LNCaP clone FGC (cell line): Measurements from ENCODE around the gene GID8.
A peak's percentile ranks its signal among the peaks of the same experiment; 100 is the strongest.

Source experiments
- DNase-seq: peaks from one replicate; pipeline ENCODE4 v3.0.0-alpha.2; 2011; ENCODE audit warnings: low read depth
- H3K4me3 ChIP-seq: 2 replicates; pipeline ENCODE4 v1.5.1; 2011; ENCODE audit warnings: mild to moderate bottlenecking, low read depth, low read length, control low read depth
- TF ChIP-seq, protein P1 (sequence below): IDR thresholded peaks from 2 replicates; pipeline ENCODE4 v1.5.1; 2012; ENCODE audit warnings: mild to moderate bottlenecking; ENCODE audit not compliant: control insufficient read depth, insufficient read depth; ENCODE audit errors: extremely low read depth

The GID8 gene

DNA sequence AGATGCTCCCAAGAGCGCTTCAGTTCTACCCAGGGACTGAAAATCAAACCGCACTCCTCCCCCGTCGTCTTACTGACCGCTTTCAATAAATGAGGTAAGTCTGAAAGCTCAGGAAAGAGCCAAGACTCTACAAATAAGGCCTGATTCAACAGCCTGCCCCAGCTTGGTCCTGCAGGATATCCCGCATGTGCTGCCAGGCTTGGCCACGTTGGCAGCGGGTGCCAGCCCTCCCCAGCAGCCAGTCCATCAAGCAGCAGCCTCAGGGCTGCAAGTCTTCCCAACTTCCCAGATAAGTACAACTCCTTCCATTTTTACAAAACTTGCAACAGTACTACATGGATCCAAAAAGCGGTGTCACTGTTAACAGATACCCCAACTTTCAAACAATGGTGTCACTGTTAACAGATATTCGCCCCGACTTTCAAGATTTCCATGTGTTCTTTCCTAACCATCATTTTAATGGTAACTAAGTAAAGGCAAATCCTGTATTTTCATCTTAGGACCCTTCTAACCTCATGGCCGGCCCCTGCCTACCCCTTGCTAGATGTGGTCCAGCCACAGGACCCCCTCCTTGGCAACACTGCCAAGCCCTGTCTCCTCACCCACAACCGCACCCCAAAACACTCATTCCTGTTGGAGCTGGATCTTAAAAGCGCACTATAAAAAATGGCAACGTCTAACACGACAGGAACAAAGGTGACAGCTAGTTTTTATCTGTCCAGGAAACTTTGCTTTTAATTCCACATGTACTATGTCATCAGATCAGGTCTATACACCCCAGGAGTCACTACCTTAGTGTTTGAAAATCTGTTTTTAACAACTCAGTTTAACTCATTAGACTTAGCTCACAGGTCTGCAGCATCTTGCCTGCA is 39.6 kb upstream of the GID8 start:
- H3K4me3 ChIP-seq, result no peak overlapping the region
- TF ChIP-seq, protein P1, sequence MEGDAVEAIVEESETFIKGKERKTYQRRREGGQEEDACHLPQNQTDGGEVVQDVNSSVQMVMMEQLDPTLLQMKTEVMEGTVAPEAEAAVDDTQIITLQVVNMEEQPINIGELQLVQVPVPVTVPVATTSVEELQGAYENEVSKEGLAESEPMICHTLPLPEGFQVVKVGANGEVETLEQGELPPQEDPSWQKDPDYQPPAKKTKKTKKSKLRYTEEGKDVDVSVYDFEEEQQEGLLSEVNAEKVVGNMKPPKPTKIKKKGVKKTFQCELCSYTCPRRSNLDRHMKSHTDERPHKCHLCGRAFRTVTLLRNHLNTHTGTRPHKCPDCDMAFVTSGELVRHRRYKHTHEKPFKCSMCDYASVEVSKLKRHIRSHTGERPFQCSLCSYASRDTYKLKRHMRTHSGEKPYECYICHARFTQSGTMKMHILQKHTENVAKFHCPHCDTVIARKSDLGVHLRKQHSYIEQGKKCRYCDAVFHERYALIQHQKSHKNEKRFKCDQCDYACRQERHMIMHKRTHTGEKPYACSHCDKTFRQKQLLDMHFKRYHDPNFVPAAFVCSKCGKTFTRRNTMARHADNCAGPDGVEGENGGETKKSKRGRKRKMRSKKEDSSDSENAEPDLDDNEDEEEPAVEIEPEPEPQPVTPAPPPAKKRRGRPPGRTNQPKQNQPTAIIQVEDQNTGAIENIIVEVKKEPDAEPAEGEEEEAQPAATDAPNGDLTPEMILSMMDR, result no peak
- no peak for DNase-seq

DNA sequence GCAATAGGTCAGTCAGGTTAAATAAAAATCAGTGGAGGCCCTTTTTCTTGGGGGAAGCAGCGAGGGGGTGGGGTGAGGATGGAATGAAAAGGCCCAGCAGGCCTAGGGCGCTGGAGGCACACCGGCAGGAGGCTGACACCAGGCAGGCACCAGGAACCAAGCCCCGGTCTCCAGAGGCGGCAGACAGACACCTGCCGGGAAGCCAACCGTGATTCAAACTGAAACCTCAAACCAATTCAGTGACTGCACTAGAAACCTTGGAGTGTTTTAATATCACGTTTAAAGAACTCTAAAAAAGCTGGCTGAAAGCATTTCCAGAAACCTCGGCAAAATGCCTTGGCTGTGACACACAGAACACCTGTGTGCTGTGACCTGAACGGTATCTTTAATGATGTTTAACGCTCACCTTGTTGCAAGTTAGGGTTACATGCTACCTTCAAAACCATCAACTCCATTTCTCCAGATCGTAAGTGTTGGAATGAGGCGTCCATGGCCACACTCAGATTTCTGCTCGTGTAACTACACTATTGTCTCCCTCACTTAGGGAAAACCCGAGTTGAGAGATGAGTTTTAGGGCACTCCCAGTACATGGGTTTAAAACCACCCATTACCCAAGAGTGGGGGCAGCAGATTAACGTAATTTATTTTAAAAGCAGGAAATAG is 38.8 kb upstream of the GID8 start:
- no peak overlapping the region for H3K4me3 ChIP-seq
- no peak for DNase-seq
- TF ChIP-seq, protein P1, result no peak

DNA sequence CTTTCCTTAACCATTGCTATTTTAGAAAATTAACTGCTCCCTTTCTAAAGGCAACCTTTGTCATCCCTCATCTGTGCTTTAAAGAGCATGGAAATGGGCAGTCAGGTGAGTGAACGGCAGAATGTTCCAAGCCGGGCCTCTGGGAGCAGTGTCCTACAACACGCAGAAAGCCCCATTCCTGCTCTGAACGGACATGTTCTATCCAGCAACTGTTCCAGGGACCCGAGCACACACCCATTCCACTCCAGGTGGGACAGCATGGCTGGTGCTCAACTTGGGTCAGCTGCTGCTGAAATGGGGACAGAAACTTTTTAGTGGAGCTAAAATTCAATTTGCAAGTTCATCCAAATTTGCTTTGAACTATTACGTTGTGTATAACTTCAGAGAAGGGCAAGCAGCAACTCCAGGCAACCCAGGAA is 38.3 kb upstream of the GID8 start:
- no peak overlapping the region for H3K4me3 ChIP-seq
- TF ChIP-seq, protein P1, result no peak
- DNase-seq, result no peak

DNA sequence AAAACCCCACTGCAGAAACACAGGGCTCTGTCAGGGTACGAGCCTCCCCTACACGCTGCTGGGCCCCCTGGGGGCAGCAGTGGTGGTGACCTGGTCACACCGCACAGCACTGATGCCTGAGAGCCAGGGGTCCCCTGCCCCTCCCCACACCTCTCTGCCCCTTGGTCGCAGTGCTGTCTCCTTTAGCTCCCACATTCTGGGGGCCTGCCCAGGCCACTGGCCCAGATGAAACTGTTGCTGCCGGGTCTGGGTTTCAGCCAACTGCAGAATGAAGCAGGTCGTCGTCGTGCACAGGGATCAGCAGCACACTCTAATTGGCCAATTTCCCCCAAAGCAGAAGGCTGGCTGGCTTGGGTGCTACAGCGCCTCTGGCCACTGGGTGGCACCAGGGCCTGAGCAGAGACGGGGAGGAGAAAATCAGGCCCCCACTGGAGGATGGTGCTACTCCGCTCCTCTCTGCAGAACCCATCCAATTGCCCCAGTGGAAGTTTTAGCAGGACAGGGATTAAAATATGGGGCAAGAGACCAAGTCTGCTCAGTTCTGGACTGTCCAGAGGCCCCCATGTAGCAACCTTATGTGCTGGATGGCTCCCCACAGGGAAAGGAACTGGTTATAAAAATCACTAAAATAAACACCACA is 37.8 kb upstream of the GID8 start:
- TF ChIP-seq, protein P1, result peak; percentile 95
- no peak for DNase-seq
- H3K4me3 ChIP-seq, result peak overlapping the region; percentile 33; the same call in 1 of the 2 replicates

DNA sequence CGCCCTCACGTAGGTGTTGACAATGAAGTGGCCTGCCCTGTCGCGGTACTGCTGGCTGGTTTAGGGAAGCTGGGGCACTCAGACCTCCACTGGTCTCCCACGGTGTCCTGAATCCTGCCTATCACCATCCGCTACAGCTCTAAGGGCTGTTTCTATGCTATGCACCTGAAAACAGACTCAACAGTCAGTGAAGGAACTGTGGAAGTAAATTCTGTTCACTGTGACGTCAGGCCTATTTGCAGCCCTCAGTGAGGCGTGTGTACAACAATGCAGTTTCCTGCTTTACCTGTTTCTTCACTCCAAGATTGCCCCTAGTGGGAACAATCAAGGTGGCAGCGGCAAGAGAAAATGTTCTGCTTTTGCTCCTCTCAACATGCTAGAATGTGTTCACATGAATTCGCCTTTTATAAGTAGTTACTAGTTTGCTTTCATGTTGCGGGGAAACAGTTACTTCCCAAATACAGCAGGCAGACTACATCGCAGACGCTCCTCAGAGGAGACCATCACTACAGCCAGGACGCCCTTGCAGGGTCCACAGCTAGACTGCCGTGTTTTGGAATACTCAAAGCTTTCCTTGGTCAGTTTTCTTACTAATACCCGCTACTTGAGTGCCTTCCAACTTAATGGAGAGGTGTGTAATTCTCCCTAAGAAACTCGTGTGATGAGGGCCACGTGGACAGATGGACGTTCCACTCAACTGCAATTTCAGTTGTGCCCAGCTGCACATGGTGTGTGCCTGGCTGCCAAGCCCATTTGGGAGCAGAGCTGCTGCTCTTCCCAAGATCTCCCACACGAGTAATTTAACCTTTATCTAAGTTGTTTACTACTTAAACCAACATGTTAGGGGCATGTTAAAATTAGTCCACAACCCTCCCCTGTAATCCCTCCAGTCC is 37.0 kb upstream of the GID8 start:
- H3K4me3 ChIP-seq, result peak overlapping the region; percentile 33; the same call in 1 of the 2 replicates
- TF ChIP-seq, protein P1, result peak; percentile 61
- peak; percentile 80 for DNase-seq

DNA sequence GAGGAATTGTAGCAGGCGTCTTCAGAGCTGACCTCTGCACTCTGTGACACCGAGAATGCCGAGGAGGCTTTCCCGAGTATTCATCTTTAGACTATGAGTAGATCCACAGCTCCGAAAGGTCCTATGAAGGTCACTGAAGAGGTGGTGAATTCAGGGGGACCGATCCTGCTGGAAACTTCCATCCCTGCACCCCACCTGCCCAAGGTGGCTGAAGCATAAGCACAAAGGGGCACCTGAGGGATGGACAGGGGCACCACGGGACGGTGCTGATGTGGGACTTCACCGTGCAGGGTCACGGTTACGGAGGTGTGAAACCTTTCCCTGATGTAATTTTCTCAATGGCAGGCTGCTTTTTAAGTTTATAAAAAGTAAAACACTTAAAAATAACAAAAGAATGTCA is 36.1 kb upstream of the GID8 start:
- TF ChIP-seq, protein P1, result no peak
- no peak for DNase-seq
- no peak overlapping the region for H3K4me3 ChIP-seq
